ENCODE data around the gene SAMD11. TPM values are rescaled to one million over a fixed set of nuclear protein-coding genes. Genes with fewer than 3 reads are reported as not detected.

SAMD11 gene
- total RNA-seq, 2 experiments from 2014 or later, result not detected

DNA sequence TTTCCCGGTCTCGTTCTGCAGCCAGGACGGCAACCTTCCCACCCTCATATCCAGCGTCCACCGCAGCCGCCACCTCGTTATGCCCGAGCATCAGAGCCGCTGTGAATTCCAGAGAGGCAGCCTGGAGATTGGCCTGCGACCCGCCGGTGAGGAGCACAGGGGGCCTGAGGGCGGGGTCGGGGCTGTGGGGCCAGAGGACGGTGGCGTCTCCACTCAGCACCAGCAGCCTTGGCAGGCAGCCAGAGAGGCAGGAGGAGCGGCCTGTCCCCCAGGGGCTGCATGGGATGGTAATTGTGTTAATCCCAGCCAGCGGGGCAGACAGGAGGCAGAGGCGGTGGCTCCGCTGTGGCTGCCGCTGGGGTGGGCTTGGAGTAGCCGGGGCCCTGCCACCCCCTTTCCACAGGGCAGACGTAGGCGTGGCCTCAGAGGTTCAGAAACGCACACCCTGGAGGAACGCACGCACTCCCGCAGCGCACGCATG is 12.1 kb downstream of the SAMD11 start:
- no peak overlapping the region for H3K27ac Mint-ChIP-seq
- peaks cover 36% of the 10 kb centered on the region for H3K27me3 Mint-ChIP-seq
- no peaks in the 10 kb centered on the region for H3K9me3 Mint-ChIP-seq
- no peak for DNase-seq
- CTCF ChIA-PET, result no interaction called here
- H3K4me3 Mint-ChIP-seq, result no peak overlapping the region
- no peaks in the 10 kb centered on the region for H3K36me3 Mint-ChIP-seq (ENCODE audit: low read depth)
- POLR2A ChIA-PET, result no interaction called here
- H3K4me1 Mint-ChIP-seq, result peaks cover 3% of the 10 kb centered on the region

DNA sequence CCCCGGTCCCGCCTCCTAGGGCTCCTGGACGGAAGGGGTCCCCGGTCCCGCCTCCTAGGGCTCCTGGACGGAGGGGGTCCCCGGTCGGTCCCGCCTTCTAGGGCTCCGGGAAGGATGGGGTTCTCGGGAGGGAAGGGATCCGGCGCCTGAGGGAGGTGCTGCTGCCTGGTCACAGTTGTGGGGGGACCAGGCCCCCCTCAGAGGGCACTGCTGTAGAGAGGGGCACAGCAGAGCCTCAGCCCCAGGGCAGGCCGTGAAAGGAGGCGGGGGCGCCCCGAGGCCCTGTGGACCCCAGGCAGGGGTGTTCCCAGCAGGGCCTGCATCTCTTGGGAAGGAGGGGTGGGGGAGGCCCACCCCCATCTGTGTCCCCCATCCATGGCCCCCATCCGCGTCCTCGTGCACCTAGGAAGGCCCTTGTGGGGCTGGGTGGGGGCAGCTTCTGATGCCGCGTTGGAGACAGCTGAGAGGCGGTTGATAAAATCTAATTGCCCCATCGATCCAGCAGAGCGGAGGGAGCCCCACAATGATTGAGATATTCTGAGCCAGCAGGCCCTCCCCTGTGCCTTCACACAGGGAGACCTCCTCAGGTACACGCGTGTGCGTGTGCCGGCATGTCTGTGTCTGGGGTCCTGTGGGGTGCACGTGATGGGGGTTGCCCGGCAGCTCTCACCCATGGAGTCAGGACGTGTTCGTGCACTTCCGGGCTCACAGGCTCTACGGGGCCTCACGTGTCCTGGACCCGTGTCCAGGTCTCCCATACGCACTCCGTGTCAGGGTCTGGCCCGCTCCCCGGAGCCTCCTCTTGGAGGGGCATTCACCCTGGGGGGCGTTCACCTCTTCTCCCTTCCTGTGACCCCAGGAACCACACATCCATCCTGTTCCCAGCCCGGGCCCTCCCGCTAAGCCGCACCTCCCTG is 12.9 kb downstream of the SAMD11 start:
- H3K9me3 Mint-ChIP-seq, result no peaks in the 10 kb centered on the region
- DNase-seq, result no peak
- no peaks in the 10 kb centered on the region for H3K36me3 Mint-ChIP-seq (ENCODE audit: low read depth)
- no peak overlapping the region for H3K4me3 Mint-ChIP-seq
- CTCF ChIA-PET, result no interaction called here
- POLR2A ChIA-PET, result no interaction called here
- H3K27ac Mint-ChIP-seq, result no peak overlapping the region
- peaks cover 39% of the 10 kb centered on the region for H3K27me3 Mint-ChIP-seq
- H3K4me1 Mint-ChIP-seq, result peaks cover 7% of the 10 kb centered on the region

DNA sequence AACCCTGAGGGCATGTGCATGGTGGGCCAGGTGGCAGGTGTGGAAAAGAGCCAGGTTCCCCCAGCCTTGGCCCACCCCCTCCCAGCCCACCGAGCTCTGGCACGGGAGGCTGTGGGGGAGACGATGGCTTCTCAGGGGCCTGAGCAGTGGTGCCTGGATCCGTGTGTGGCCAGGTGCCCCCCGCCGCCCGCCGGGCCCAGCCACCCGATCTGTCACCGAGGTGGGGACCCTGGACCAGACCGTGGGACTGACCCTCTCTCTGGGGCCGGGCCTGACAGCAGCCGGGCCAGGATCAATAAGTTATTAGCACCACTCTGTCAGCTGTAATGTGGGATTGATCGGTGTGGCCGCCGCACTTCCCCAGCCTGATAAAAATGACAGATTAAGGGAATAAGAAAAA is 13.8 kb downstream of the SAMD11 start:
- DNase-seq, result no peak
- Mint-ChIP-seq H3K27me3 (peaks cover 39% of the 10 kb centered on the region), H3K36me3 (ENCODE audit: low read depth) (no peaks in the 10 kb centered on the region), H3K4me3 (no peak overlapping the region), H3K9me3 (no peaks in the 10 kb centered on the region), H3K4me1 (peaks cover 7% of the 10 kb centered on the region), H3K27ac (no peak overlapping the region)
- ChIA-PET POLR2A (no interaction called here), CTCF (no interaction called here)

GRCh38 chr1:938088-938683 is 14.5 kb downstream of the SAMD11 start:
- Mint-ChIP-seq H3K4me3 (no peak overlapping the region), H3K36me3 (ENCODE audit: low read depth) (no peaks in the 10 kb centered on the region), H3K27me3 (peaks cover 43% of the 10 kb centered on the region), H3K9me3 (no peaks in the 10 kb centered on the region), H3K27ac (no peak overlapping the region), H3K4me1 (peaks cover 7% of the 10 kb centered on the region)
- ChIA-PET POLR2A (interaction anchor here (1.0 kb wide), 1 partner anchor 9 kb away, joined by 3 read pairs; no protein-coding TSS in a partner anchor), CTCF (interaction anchor here (0.6 kb wide), 1 partner anchor 31 kb away, joined by 4 read pairs; no protein-coding TSS in a partner anchor)
- no peak for DNase-seq

- CTCF ChIA-PET, result interaction anchor here (0.6 kb wide), 1 partner anchor 32 kb away, joined by 4 read pairs; no protein-coding TSS in a partner anchor
- H3K4me1 Mint-ChIP-seq, result peaks cover 7% of the 10 kb centered on the region
- H3K4me3 Mint-ChIP-seq, result no peak overlapping the region
- DNase-seq, result no peak
- POLR2A ChIA-PET, result interaction anchor here (1.0 kb wide), 1 partner anchor 10 kb away, joined by 3 read pairs; no protein-coding TSS in a partner anchor
- peaks cover 43% of the 10 kb centered on the region for H3K27me3 Mint-ChIP-seq
- H3K36me3 Mint-ChIP-seq (ENCODE audit: low read depth), result no peaks in the 10 kb centered on the region
- no peak overlapping the region for H3K27ac Mint-ChIP-seq
- no peaks in the 10 kb centered on the region for H3K9me3 Mint-ChIP-seq
Observed at GRCh38 chr1:938711-939489, 15.2 kb downstream of the SAMD11 start.

DNA sequence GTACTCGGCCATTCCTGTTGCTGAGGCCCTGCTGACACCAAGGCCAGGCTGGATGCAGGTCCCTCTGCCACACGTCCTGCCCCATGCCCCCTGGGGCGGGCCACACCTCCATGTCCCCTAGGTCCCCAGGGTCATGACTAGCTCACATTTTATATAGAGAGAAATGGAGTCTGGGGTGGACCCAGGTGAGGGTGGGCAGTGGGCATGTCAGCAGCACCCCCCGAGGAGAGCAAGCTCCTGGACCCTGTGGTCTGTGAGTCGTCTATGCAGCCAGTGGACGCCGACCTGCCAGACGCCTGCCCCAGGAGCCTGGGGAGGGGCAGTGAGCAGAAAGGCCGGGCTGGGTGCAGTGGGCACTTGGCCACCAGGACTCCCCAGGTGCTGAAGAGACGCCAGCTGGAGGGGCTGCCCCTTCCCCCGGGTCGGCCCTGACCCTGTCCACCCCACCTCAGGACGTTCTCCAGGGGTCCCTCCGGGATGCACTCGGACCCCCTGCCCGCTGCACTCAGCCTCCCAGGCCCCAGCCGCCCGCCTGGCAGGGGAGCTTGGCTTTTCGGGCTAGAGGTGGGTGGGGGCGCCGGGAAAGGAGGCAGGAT is 15.9 kb downstream of the SAMD11 start:
- H3K27ac Mint-ChIP-seq, result no peak overlapping the region
- no peaks in the 10 kb centered on the region for H3K9me3 Mint-ChIP-seq
- peaks cover 7% of the 10 kb centered on the region for H3K4me1 Mint-ChIP-seq
- DNase-seq, result no peak
- CTCF ChIA-PET, result interaction anchor here (1.0 kb wide), 1 partner anchor 35 kb away, joined by 4 read pairs; no protein-coding TSS in a partner anchor
- peaks cover 43% of the 10 kb centered on the region for H3K27me3 Mint-ChIP-seq
- H3K36me3 Mint-ChIP-seq (ENCODE audit: low read depth), result no peaks in the 10 kb centered on the region
- no peak overlapping the region for H3K4me3 Mint-ChIP-seq
- POLR2A ChIA-PET, result no interaction called here

- POLR2A ChIA-PET, result interaction anchor here (1.0 kb wide), 1 partner anchor 8 kb away, joined by 3 read pairs; no protein-coding TSS in a partner anchor
- H3K4me3 Mint-ChIP-seq, result no peak overlapping the region
Observed at GRCh38 chr1:940107-941014, 16.6 kb downstream of the SAMD11 start.

GRCh38 chr1:941015-941587 is 17.4 kb downstream of the SAMD11 start:
- H3K27ac Mint-ChIP-seq, result no peak overlapping the region

More at GRCh38 chr1:940107-941014, 16.6 kb downstream of the SAMD11 start:
- Mint-ChIP-seq H3K27ac (no peak overlapping the region), H3K27me3 (peaks cover 37% of the 10 kb centered on the region), H3K36me3 (ENCODE audit: low read depth) (peaks cover 4% of the 10 kb centered on the region), H3K9me3 (no peaks in the 10 kb centered on the region), H3K4me1 (peaks cover 7% of the 10 kb centered on the region)
- no peak for DNase-seq
- CTCF ChIA-PET, result interaction anchor here (1.0 kb wide), 1 partner anchor 36 kb away, joined by 4 read pairs; no protein-coding TSS in a partner anchor

DNA sequence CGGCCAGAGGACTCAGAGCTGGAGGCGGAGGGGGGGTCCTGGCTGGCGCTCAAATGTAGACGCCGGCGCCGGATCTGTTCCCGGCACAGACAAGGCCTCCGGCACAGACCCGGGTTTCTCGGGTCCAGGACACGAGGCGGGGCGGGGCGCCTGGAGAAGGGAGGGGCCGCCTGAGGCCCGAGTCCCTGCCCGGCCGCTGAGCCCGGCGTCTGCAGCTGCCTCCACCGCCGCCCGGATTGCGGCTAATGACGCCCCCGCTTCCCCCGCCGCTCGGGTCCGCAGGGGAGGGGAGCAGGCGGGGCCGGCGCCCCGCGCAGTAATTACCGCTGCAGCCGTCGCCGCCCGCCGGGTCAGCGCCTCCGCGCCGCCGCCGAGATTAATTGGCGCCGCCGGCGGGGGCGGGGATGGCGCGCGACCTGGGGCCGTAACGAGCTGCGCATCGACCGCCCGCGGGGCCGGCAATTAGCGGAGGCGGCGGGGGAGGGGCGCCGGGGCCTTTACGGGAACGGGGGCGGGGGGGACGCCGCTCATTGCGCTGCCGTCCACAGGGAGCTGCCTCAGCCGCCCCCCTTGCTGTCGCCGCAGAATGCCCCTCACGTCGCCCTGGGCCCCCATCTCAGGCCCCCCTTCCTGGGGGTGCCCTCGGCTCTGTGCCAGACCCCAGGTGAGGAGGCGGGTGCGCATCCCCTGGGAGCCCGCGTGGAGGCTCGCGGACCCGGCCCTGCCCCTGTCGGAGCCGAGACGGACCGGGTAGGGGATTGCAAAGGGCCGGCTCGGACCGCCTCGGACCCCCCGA is 18.1 kb downstream of the SAMD11 start:
- no peaks in the 10 kb centered on the region for H3K9me3 Mint-ChIP-seq
- H3K27ac Mint-ChIP-seq, result no peak overlapping the region
- H3K4me3 Mint-ChIP-seq, result peak overlapping the region; percentile 30
- H3K36me3 Mint-ChIP-seq (ENCODE audit: low read depth), result peaks cover 11% of the 10 kb centered on the region
- no peak for DNase-seq
- peaks cover 7% of the 10 kb centered on the region for H3K4me1 Mint-ChIP-seq
- peaks cover 32% of the 10 kb centered on the region for H3K27me3 Mint-ChIP-seq
- CTCF ChIA-PET, result no interaction called here
- POLR2A ChIA-PET, result interaction anchor here (0.6 to 1.3 kb wide), 4 partner anchors 10 to 25 kb away, joined by 3 to 4 read pairs (median 4); partner anchors contain the start of gene PLEKHN1

More at GRCh38 chr1:941015-941587, 17.4 kb downstream of the SAMD11 start:
- H3K4me3 Mint-ChIP-seq, result peak overlapping the region; percentile 30
- POLR2A ChIA-PET, result interaction anchor here (1.0 kb wide), 1 partner anchor 9 kb away, joined by 3 read pairs; no protein-coding TSS in a partner anchor
- peaks cover 33% of the 10 kb centered on the region for H3K27me3 Mint-ChIP-seq
- CTCF ChIA-PET, result no interaction called here
- H3K9me3 Mint-ChIP-seq, result no peaks in the 10 kb centered on the region
- H3K4me1 Mint-ChIP-seq, result peaks cover 7% of the 10 kb centered on the region
- DNase-seq, result no peak
- H3K36me3 Mint-ChIP-seq (ENCODE audit: low read depth), result peaks cover 11% of the 10 kb centered on the region

GRCh38 chr1:942411-942821 is 18.7 kb downstream of the SAMD11 start:
- Mint-ChIP-seq H3K9me3 (no peaks in the 10 kb centered on the region), H3K36me3 (ENCODE audit: low read depth) (peaks cover 16% of the 10 kb centered on the region), H3K4me3 (no peak overlapping the region), H3K27ac (no peak overlapping the region), H3K4me1 (peaks cover 7% of the 10 kb centered on the region), H3K27me3 (peaks cover 31% of the 10 kb centered on the region)
- DNase-seq, result no peak
- ChIA-PET POLR2A (interaction anchor here (0.6 to 1.7 kb wide), 4 partner anchors 11 to 24 kb away, joined by 3 to 8 read pairs (median 4); partner anchors contain the start of genes NOC2L and PLEKHN1), CTCF (no interaction called here)

Data from activated CD4-positive, alpha-beta memory T cell treated with anti-CD3 and anti-CD28 coated beads, Interleukin-2, amount 10 ng/mL, durations not matched to agents 7 days and 5 days (primary cell).